ENCODE measurements around the gene MAP3K8. TPM values are rescaled to one million over a fixed set of nuclear protein-coding genes. Genes with fewer than 3 reads are reported as not detected.

MAP3K8 gene
- total and polyA plus RNA-seq, 8 donors, result 8.2 to 57.3 (median 12.4) TPM

GRCh38 chr10:30436671-30437030 lies 2.7 kb downstream of the MAP3K8 start:
- no peak for DNase-seq
- no peak for TF ChIP-seq CTCF (IDR thresholded peaks at IDR 0.05)
- Histone ChIP-seq H3K9me3 (no peaks in the 10 kb centered on the region), H3K4me1 (peaks cover 18 to 69% of the 10 kb centered on the region in 2 donors), H3K36me3 (peaks cover 0 to 48% of the 10 kb centered on the region in 2 donors), H3K27me3 (no peaks in the 10 kb centered on the region), H3K4me3 (peak overlapping the region; percentile 82 to 96), H3K27ac (peak overlapping the region; percentile 100)
- intact Hi-C loops (cut with DNase I), result no loop called here
- ATAC-seq, result no peak

- peaks cover 16 to 69% of the 10 kb centered on the region in 2 donors for H3K4me1 ChIP-seq
Measured at GRCh38 chr10:30437031-30437841, 3.3 kb downstream of the MAP3K8 start.

GRCh38 chr10:30438021-30438850 lies 4.3 kb downstream of the MAP3K8 start:
- Histone ChIP-seq H3K36me3 (peaks cover 0 to 64% of the 10 kb centered on the region in 2 donors), H3K9me3 (no peaks in the 10 kb centered on the region), H3K4me1 (peaks cover 18 to 73% of the 10 kb centered on the region in 2 donors), H3K27me3 (no peaks in the 10 kb centered on the region), H3K4me3 (peak overlapping the region; percentile 2 to 96), H3K27ac (peak overlapping the region; percentile 100)
- no peak for TF ChIP-seq CTCF (IDR thresholded peaks at IDR 0.05)
- intact Hi-C loops (cut with DNase I), result no loop called here
- no peak for ATAC-seq
- DNase-seq, result no peak

More at GRCh38 chr10:30437031-30437841, 3.3 kb downstream of the MAP3K8 start:
- ATAC-seq (no peak), DNase-seq (no peak)
- TF ChIP-seq CTCF (IDR thresholded peaks at IDR 0.05), result no peak
- Histone ChIP-seq H3K27ac (peak overlapping the region; percentile 100), H3K4me3 (peak overlapping the region; percentile 2 to 96), H3K36me3 (peaks cover 0 to 54% of the 10 kb centered on the region in 2 donors), H3K27me3 (no peaks in the 10 kb centered on the region), H3K9me3 (no peaks in the 10 kb centered on the region)
- intact Hi-C loops (cut with DNase I), result no loop called here

- H3K4me3 ChIP-seq, result peak overlapping the region in 1 of 2 donors; percentile 96
- intact Hi-C loops (cut with DNase I), result no loop called here
Measured at GRCh38 chr10:30439931-30440330, 5.9 kb downstream of the MAP3K8 start.

More at GRCh38 chr10:30439931-30440330, 5.9 kb downstream of the MAP3K8 start:
- Histone ChIP-seq H3K9me3 (no peaks in the 10 kb centered on the region), H3K4me1 (peaks cover 20 to 90% of the 10 kb centered on the region in 2 donors), H3K27me3 (no peaks in the 10 kb centered on the region), H3K36me3 (peaks cover 0 to 78% of the 10 kb centered on the region in 2 donors), H3K27ac (no peak overlapping the region)
- no peak for DNase-seq
- TF ChIP-seq CTCF (IDR thresholded peaks at IDR 0.05), result no peak
- ATAC-seq, result no peak
